SU-DHL-6 (cell line): Measurements from ENCODE around the gene MAPK10.

Experiments used
- H2AFZ ChIP-seq: fragments of 200-600 bp; sonication (generic); 2 replicates; pipeline ENCODE4 v1.6.1; 2014; ENCODE audit warnings: low read depth, mild to moderate bottlenecking, moderate library complexity, mixed read lengths, antibody characterized with exemption, low read length; ENCODE audit not compliant: severe bottlenecking
- H3F3A ChIP-seq: fragments of 200-600 bp; shearing (Covaris generic); 2 replicates; pipeline ENCODE4 v1.6.0; 2016; ENCODE audit warnings: antibody characterized with exemption, mild to moderate bottlenecking; ENCODE audit not compliant: insufficient read depth
- H3K27ac ChIP-seq: fragments of 200-600 bp; sonication (generic); 2 replicates; pipeline ENCODE4 v1.5.1; 2016; ENCODE audit warnings: low read depth, mild to moderate bottlenecking, low read length, moderate library complexity, mixed read lengths
- H3K27me3 ChIP-seq: fragments of 200-600 bp; sonication (generic), shearing (Covaris generic); 2 replicates; pipeline ENCODE4 v1.6.0; 2014; ENCODE audit warnings: mild to moderate bottlenecking, low read length
- H3K36me3 ChIP-seq: fragments of 200-600 bp; sonication (generic); 2 replicates; pipeline ENCODE4 v1.6.1; 2014; ENCODE audit warnings: mild to moderate bottlenecking, low read length, mixed read lengths
- H3K4me2 ChIP-seq: fragments of 300-600, 200-600 bp; shearing (Covaris generic), sonication (generic); 2 replicates; pipeline ENCODE4 v1.6.0; 2014; ENCODE audit warnings: low read length, low read depth, mild to moderate bottlenecking; ENCODE audit not compliant: poor library complexity, severe bottlenecking
- H3K4me3 ChIP-seq: fragments of 200-600 bp; sonication (generic); 2 replicates; pipeline ENCODE4 v1.5.1; 2014; ENCODE audit warnings: antibody characterized with exemption, low read length, mild to moderate bottlenecking, mixed read lengths; ENCODE audit not compliant: insufficient read depth, poor library complexity, severe bottlenecking
- H3K79me2 ChIP-seq: fragments of 200-600 bp; sonication (generic); 2 replicates; pipeline ENCODE4 v1.6.1; 2014; ENCODE audit warnings: mild to moderate bottlenecking, low read length, moderate library complexity; ENCODE audit not compliant: insufficient read depth
- H3K9ac ChIP-seq: fragments of 200-600 bp; sonication (generic); 2 replicates; pipeline ENCODE4 v1.7.0; 2014; ENCODE audit warnings: mild to moderate bottlenecking, low read length
- H3K9me2 ChIP-seq: fragments of 200-600 bp; sonication (generic); replicated peaks from 2 replicates; pipeline ENCODE4 v1.6.1; 2014; ENCODE audit warnings: low read length; ENCODE audit not compliant: insufficient read depth
- H3K9me3 ChIP-seq: fragments of 200-600 bp; sonication (generic); 2 replicates; pipeline ENCODE4 v1.6.1; 2014; ENCODE audit warnings: low read length, mixed read lengths; ENCODE audit not compliant: insufficient read depth
- H4K20me1 ChIP-seq: fragments of 200-600 bp; sonication (generic); 2 replicates; pipeline ENCODE4 v1.6.1; 2014; ENCODE audit warnings: low read depth, mild to moderate bottlenecking, antibody characterized with exemption, low read length, moderate library complexity, mixed read lengths
- CTCF ChIP-seq: fragments of 200-600 bp; sonication (generic); IDR thresholded peaks from one replicate; pipeline ENCODE4 v1.5.1; 2017; ENCODE audit warnings: antibody characterized with exemption, mild to moderate bottlenecking, low read length, moderate library complexity; ENCODE audit not compliant: insufficient read depth, poor library complexity, severe bottlenecking
- EZH2phosphoT487 ChIP-seq: fragments of 200-600 bp; sonication (generic), shearing (Covaris generic); conservative IDR thresholded peaks from 2 replicates; pipeline ENCODE4 v1.6.1; 2018; ENCODE audit warnings: mild to moderate bottlenecking, antibody characterized with exemption, low read length, moderate library complexity, mixed read lengths

Gene MAPK10

GRCh38 chr4:86367577-86367976 lies 7.7 kb upstream of the MAPK10 start:
- Histone ChIP-seq H3K9me3 (no peaks in the 10 kb centered on the region), H4K20me1 (no peaks in the 10 kb centered on the region), H3K9ac (no peak overlapping the region), H3K79me2 (no peaks in the 10 kb centered on the region), H3K4me3 (no peak overlapping the region), H3K27me3 (no peaks in the 10 kb centered on the region), H3F3A (no peaks in the 10 kb centered on the region), H3K27ac (no peak overlapping the region), H3K4me2 (no peak overlapping the region), H3K36me3 (no peaks in the 10 kb centered on the region), H2AFZ (no peak overlapping the region), H3K9me2 (no peaks in the 10 kb centered on the region)
- TF ChIP-seq EZH2phosphoT487, result no peak
- no peak for TF ChIP-seq CTCF

GRCh38 chr4:86366920-86367319 lies 7.1 kb upstream of the MAPK10 start:
- H4K20me1 ChIP-seq, result no peaks in the 10 kb centered on the region
- no peak overlapping the region for H3K4me2 ChIP-seq
- no peaks in the 10 kb centered on the region for H3K9me3 ChIP-seq
- H3K27ac ChIP-seq, result no peak overlapping the region
- no peaks in the 10 kb centered on the region for H3K79me2 ChIP-seq
- TF ChIP-seq EZH2phosphoT487 (no peak), CTCF (no peak)
- H3K27me3 ChIP-seq, result no peaks in the 10 kb centered on the region
- H3K9ac ChIP-seq, result no peak overlapping the region
- no peak overlapping the region for H3K4me3 ChIP-seq
- no peaks in the 10 kb centered on the region for H3K36me3 ChIP-seq
- no peaks in the 10 kb centered on the region for H3K9me2 ChIP-seq
- H3F3A ChIP-seq, result no peaks in the 10 kb centered on the region
- H2AFZ ChIP-seq, result no peak overlapping the region

- no peak for TF ChIP-seq EZH2phosphoT487
- no peak overlapping the region for H2AFZ ChIP-seq
- H3K27ac ChIP-seq, result no peak overlapping the region
- H3K9ac ChIP-seq, result no peak overlapping the region
- H4K20me1 ChIP-seq, result no peaks in the 10 kb centered on the region
- H3K36me3 ChIP-seq, result no peaks in the 10 kb centered on the region
- no peaks in the 10 kb centered on the region for H3K9me2 ChIP-seq
- no peak overlapping the region for H3K4me2 ChIP-seq
- H3K79me2 ChIP-seq, result no peaks in the 10 kb centered on the region
- no peaks in the 10 kb centered on the region for H3K27me3 ChIP-seq
- H3K9me3 ChIP-seq, result no peaks in the 10 kb centered on the region
- no peaks in the 10 kb centered on the region for H3F3A ChIP-seq
- H3K4me3 ChIP-seq, result no peak overlapping the region
Measured at GRCh38 chr4:86362510-86362909, 2.7 kb upstream of the MAPK10 start.

DNA sequence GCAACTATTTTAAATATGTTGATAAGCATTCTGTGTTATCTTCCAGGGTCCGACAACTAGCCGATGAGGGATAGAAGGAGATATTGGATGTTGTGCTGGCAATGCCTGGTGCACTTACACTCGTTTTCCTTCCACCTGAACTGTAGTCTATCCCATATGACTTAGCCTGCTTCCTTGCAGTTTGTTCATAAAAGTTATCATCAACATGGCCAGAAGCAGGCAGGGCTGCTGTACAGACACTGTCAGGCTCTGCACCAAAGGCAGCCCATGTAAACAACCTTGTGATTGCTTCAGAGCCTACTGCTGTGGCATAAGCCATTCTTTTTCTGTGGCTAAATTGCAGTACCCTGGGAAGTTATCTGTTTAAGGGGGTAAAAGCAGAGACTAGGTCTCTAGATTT lies 1.6 kb downstream of the MAPK10 start:
- no peaks in the 10 kb centered on the region for H3K27me3 ChIP-seq
- H3K36me3 ChIP-seq, result no peaks in the 10 kb centered on the region
- no peak for TF ChIP-seq CTCF
- no peak for TF ChIP-seq EZH2phosphoT487
- H3K9ac ChIP-seq, result peak overlapping the region; percentile 3; the same call in 1 of the 2 replicates
- no peaks in the 10 kb centered on the region for H3F3A ChIP-seq
- H2AFZ ChIP-seq, result no peak overlapping the region
- H4K20me1 ChIP-seq, result no peaks in the 10 kb centered on the region
- no peaks in the 10 kb centered on the region for H3K79me2 ChIP-seq
- no peak overlapping the region for H3K4me3 ChIP-seq
- H3K4me2 ChIP-seq, result peak overlapping the region; percentile 82
- H3K9me2 ChIP-seq, result no peaks in the 10 kb centered on the region
- H3K9me3 ChIP-seq, result no peaks in the 10 kb centered on the region
- H3K27ac ChIP-seq, result no peak overlapping the region
